ENCODE results near the gene GDF7. TPM values are rescaled to one million over a fixed set of nuclear protein-coding genes. Genes with fewer than 3 reads are reported as not detected.

Gene GDF7
- total and polyA plus RNA-seq, 2 donors (not counting 3 experiments of a cell fraction or from before 2014, with no cell fraction given) = 3.7 to 3.9 TPM

DNA sequence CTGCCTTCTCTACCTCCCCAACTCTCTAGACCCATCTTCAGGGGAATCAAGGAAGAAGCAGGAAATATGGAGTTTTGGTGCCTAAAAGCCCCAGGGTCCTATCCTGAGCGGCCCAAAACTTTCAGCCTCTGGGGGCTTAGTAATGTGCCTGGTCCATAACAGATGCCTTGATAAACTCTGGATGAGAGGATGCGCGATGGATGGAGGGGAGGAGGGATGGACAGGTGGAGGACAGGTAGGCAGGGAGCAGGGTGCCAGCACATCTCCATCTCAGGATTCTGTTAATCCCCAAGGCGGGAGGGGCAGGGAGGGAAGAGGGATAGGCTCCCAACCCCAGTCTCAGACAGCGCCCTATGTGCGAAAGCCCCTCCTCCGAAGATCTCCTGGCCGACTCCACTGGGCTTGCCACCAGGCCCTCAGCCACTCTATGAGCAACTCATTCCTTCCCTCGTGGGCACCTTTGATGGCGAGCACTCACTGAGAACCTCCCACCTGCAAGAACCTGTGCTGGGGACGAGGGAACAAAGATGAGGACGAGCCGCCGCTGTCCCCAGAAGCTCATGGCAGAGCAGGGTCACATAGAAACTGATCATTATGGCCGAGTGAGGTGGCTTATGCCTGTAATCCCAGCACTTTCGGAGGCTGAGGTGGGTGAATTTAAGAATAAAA is 39.1 kb upstream of the GDF7 start:
- dilution Hi-C loops (cut with MboI; ENCODE audit: extremely low pct_ligation_motif_present, low sequenced_read_pairs) (no loop called here), intact Hi-C loops (cut with micrococcal nuclease) (no loop called here)
- Histone ChIP-seq H3K4me1 (ENCODE audit: control insufficient read depth, extremely low read depth, insufficient read depth, low read length) (no peaks in the 10 kb centered on the region), H3K79me2 (ENCODE audit: control insufficient read depth, insufficient read depth, low read length) (no peaks in the 10 kb centered on the region), H3K4me2 (ENCODE audit: insufficient read depth, low read length) (no peak overlapping the region), H3K9me1 (replicated peaks; ENCODE audit: control insufficient read depth, extremely low read depth, insufficient read depth, low read length) (no peaks in the 10 kb centered on the region), H3K36me3 (ENCODE audit: control insufficient read depth in 2 of 2, extremely low read depth in 1 of 2, insufficient read depth in 2 of 2, low read length in 2 of 2) (peaks cover 0 to 12% of the 10 kb centered on the region in 2 experiments), H3K9ac (replicated peaks; ENCODE audit: extremely low read depth, insufficient read depth, low read length) (no peak overlapping the region), H4K20me1 (replicated peaks; ENCODE audit: control insufficient read depth, extremely low read depth, insufficient read depth, low read length) (no peaks in the 10 kb centered on the region), H3K9me3 (replicated peaks; ENCODE audit: control insufficient read depth, insufficient read depth, low read length) (no peaks in the 10 kb centered on the region), H3K27ac (ENCODE audit: insufficient read depth, low read depth, low read length) (no peak overlapping the region), H2AFZ (ENCODE audit: low read depth, low read length) (no peak overlapping the region), H3K27me3 (ENCODE audit: control insufficient read depth in 2 of 2, insufficient read depth in 2 of 2, low read length in 2 of 2) (no peaks in the 10 kb centered on the region), H3K4me3 (replicated peaks in 1 of 3; ENCODE audit: insufficient read depth in 1 of 3, low read depth in 1 of 3, low read length in 3 of 3) (no peak overlapping the region)
- no peak for TF ChIP-seq POLR2AphosphoS5 (IDR thresholded peaks at IDR 0.05; ENCODE audit: insufficient read depth, low read depth, low read length)
- no peak for TF ChIP-seq FOS (IDR thresholded peaks at IDR 0.05; ENCODE audit: borderline replicate concordance, insufficient read depth, low read length)
- TF ChIP-seq, protein P1, sequence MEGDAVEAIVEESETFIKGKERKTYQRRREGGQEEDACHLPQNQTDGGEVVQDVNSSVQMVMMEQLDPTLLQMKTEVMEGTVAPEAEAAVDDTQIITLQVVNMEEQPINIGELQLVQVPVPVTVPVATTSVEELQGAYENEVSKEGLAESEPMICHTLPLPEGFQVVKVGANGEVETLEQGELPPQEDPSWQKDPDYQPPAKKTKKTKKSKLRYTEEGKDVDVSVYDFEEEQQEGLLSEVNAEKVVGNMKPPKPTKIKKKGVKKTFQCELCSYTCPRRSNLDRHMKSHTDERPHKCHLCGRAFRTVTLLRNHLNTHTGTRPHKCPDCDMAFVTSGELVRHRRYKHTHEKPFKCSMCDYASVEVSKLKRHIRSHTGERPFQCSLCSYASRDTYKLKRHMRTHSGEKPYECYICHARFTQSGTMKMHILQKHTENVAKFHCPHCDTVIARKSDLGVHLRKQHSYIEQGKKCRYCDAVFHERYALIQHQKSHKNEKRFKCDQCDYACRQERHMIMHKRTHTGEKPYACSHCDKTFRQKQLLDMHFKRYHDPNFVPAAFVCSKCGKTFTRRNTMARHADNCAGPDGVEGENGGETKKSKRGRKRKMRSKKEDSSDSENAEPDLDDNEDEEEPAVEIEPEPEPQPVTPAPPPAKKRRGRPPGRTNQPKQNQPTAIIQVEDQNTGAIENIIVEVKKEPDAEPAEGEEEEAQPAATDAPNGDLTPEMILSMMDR (IDR thresholded peaks at IDR 0.05; ENCODE audit: extremely low read depth in 1 of 2, insufficient read depth in 1 of 2, low read depth in 1 of 2, low read length in 2 of 2) = no peak
- no peak for TF ChIP-seq POLR2A (IDR thresholded peaks at IDR 0.05; ENCODE audit: low read depth, low read length)
- TF ChIP-seq, protein P2, sequence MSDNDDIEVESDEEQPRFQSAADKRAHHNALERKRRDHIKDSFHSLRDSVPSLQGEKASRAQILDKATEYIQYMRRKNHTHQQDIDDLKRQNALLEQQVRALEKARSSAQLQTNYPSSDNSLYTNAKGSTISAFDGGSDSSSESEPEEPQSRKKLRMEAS (IDR thresholded peaks at IDR 0.05; ENCODE audit: insufficient read depth, insufficient read length) = no peak
- no peak for TF ChIP-seq EZH2 (IDR thresholded peaks at IDR 0.05; ENCODE audit: borderline replicate concordance, low read depth, low read length, severe bottlenecking)
- TF ChIP-seq JUN (IDR thresholded peaks at IDR 0.05; ENCODE audit: borderline replicate concordance, insufficient read depth, insufficient read length, low read depth) = no peak
- no peak for TF ChIP-seq GATA2 (IDR thresholded peaks at IDR 0.05; ENCODE audit: insufficient read depth, insufficient read length, low read depth, low read length)
- TF ChIP-seq MYC (IDR thresholded peaks at IDR 0.05; ENCODE audit: low read depth, low read length) = no peak
- FAIRE-seq = no peak
- ChIA-PET POLR2A (interaction anchor here (0.5 to 0.7 kb wide), 2 partner anchors 111 to 249 kb away, joined by 3 to 4 read pairs; no protein-coding TSS in a partner anchor), CTCF (interaction anchor here (2.1 kb wide), 1 partner anchor 10 kb away, joined by 4 read pairs; no protein-coding TSS in a partner anchor)
- DNase-seq (ENCODE audit: low read depth, low spot score) = no peak
- no TSS peak for BruUV-seq (replicated peaks)
